Uterine smooth muscle cell (primary cell): ENCODE data around the gene OPTN. TPM values are rescaled to one million over a fixed set of nuclear protein-coding genes. Genes with fewer than 3 reads are reported as not detected.

Experiments used
- total RNA-seq: library from RNA; depleted of rRNA; stranded (reverse); fragments of >200 nt; gene quantifications from 2 replicates; pipeline ENCODE4 v1.2.3, GENCODE V29; 2014

Gene OPTN
- 55.1 and 87.4 TPM in 2 replicates for total RNA-seq

GRCh38 chr10:13099666-13100348 is at the start of gene OPTN:
Gene OPTN (plus strand): TSS chr10:13100163. CDS start chr10:13109123, 8,960 bp downstream.

GRCh38 chr10:13160934-13161856 is 61.2 kb downstream of the OPTN start, which contains the start of gene MCM10:
Gene MCM10 (plus strand): TSS chr10:13161558. CDS start chr10:13164203, 2,645 bp downstream.

Other genes with a start within 250 kb of the OPTN start
- gene CCDC3, start 98.5 kb upstream of the OPTN start, total RNA-seq = 0.25 and 0.55 TPM in 2 replicates
- gene MCM10, start 61.4 kb downstream of the OPTN start, total RNA-seq = 5.4 and 16.0 TPM in 2 replicates
- not detected in 2 replicates for gene UCMA, start 134.2 kb downstream of the OPTN start, total RNA-seq
- gene PHYH, start 199.9 kb downstream of the OPTN start, total RNA-seq = 10.5 and 18.9 TPM in 2 replicates
- gene SEPHS1, start 248.1 kb downstream of the OPTN start, total RNA-seq = 22.4 and 31.5 TPM in 2 replicates